GM12865 (cell line): ENCODE measurements around the gene C16orf74.

ENCODE experiments used
- DNase-seq: peaks from one replicate; pipeline ENCODE4 v3.0.0; 2010; ENCODE audit warnings: low read depth
- H3K4me3 ChIP-seq: 2 replicates; pipeline ENCODE4 v1.5.1; 2011; ENCODE audit warnings: mild to moderate bottlenecking, low read depth, low read length, control low read depth
- CTCF ChIP-seq: IDR thresholded peaks from 2 replicates; pipeline ENCODE4 v1.5.1; 2011; ENCODE audit warnings: low read length, control low read depth, low read depth, inconsistent platforms; ENCODE audit not compliant: insufficient read depth; ENCODE audit errors: missing control alignments

Gene C16orf74

GRCh38 chr16:85735946-85736345 lies 14.9 kb downstream of the C16orf74 start:
- no peak for DNase-seq
- no peak overlapping the region for H3K4me3 ChIP-seq
- TF ChIP-seq CTCF: no peak

GRCh38 chr16:85735225-85735635 lies 15.7 kb downstream of the C16orf74 start:
- no peak for TF ChIP-seq CTCF
- DNase-seq: peak; percentile 86
- H3K4me3 ChIP-seq: no peak overlapping the region

DNA sequence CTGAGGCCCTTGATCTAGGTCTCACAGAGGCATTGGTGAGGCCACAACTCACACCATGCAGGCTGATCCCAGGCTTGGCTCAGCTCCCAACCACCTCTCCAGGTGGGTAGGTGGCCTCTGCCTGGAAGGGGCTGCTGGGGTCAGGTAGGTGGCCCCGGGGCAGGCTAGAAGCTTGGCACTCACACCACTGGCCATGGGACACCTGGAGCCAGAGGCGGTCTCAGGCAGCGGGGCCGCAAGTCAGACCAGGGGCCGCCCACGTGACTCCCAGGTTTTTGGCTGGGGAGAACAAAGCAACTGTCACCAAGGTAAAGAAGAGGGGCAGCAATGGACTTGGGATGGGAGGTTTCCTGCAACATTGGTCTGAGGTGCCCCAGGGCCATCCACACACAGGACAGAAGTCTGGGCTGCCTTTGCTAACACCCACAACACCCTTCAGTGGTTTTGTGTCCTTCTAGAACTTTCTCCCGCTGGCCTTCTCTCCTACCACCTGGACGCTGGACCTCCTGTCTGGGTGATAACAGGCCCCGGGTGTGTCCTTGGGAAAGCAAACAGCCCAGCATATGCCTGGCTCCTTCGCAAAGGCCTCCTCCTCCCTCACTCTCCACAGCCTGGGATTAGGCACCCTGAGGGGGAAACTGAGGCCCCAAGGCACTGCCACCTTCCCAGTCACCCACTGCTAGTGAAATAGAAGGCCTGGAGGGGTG lies 16.4 kb downstream of the C16orf74 start:
- no peak for TF ChIP-seq CTCF
- no peak for DNase-seq
- H3K4me3 ChIP-seq: no peak overlapping the region

- H3K4me3 ChIP-seq: no peak overlapping the region
- no peak for DNase-seq
- TF ChIP-seq CTCF: no peak
Measured at GRCh38 chr16:85733839-85734170, 17.1 kb downstream of the C16orf74 start.

GRCh38 chr16:85733155-85733838 lies 17.6 kb downstream of the C16orf74 start:
- DNase-seq: no peak
- no peak overlapping the region for H3K4me3 ChIP-seq

GRCh38 chr16:85731179-85731578 lies 19.7 kb downstream of the C16orf74 start:
- no peak overlapping the region for H3K4me3 ChIP-seq
- no peak for TF ChIP-seq CTCF
- no peak for DNase-seq

More at GRCh38 chr16:85733155-85733838, 17.6 kb downstream of the C16orf74 start:
- TF ChIP-seq CTCF: no peak

GRCh38 chr16:85730186-85730465 lies 20.8 kb downstream of the C16orf74 start:
- no peak for TF ChIP-seq CTCF
- no peak for DNase-seq
- H3K4me3 ChIP-seq: no peak overlapping the region
